B cell (primary cell): ENCODE measurements around the gene C6orf136. TPM values are rescaled to one million over a fixed set of nuclear protein-coding genes. Genes with fewer than 3 reads are reported as not detected.

ENCODE experiments used
- ATAC-seq: fragments of 200-7000 bp; cut with Tn5 transposase; one replicate; pipeline ENCODE4 v1.10.0; 2021; ENCODE audit warnings: low read depth, mild to moderate bottlenecking, moderate number of reproducible peaks, moderate library complexity
- CTCF ChIA-PET: fragments of 350-600 bp; sonication (Branson Sonifier 250); formaldehyde crosslinking; loops from one replicate; lab custom pipeline; 2021; ENCODE audit warnings: antibody characterized with exemption, inconsistent platforms; lab: Charles Lee
- POLR2A ChIA-PET: fragments of 350-600 bp; sonication (Branson Sonifier 250); formaldehyde crosslinking; loops from one replicate; lab custom pipeline; 2021; ENCODE audit warnings: antibody characterized with exemption; lab: Charles Lee
- DNase-seq: peaks from one replicate; pipeline ENCODE4 v3.0.0; 2013
- H2AFZ ChIP-seq: 2 replicates; pipeline ENCODE4 v1.6.1; 2012; ENCODE audit warnings: mild to moderate bottlenecking, low read depth, low read length; ENCODE audit not compliant: insufficient read depth, poor library complexity, severe bottlenecking
- H3K27ac ChIP-seq, 2 donors: 1 replicate in 1 of 2; 2 replicates in 1 of 2; pipeline ENCODE4 v1.5.1; 2012 to 2013; ENCODE audit warnings: low read length in 2 of 2, mild to moderate bottlenecking in 2 of 2, moderate library complexity in 1 of 2
- H3K27me3 ChIP-seq, 4 experiments: fragments of 200-600 bp in 1 of 4; sonication (generic) in 1 of 4; replicated peaks in 1 of 4; 1 replicate in 2 of 4; 2 replicates in 2 of 4; pipeline versions ENCODE4 v1.6.1 to v1.7.0; 2013 to 2016; ENCODE audit warnings: low read length in 3 of 4, mild to moderate bottlenecking in 2 of 4, mixed read lengths in 1 of 4, moderate library complexity in 1 of 4; ENCODE audit not compliant: insufficient read depth in 4 of 4, control insufficient read depth in 3 of 4; ENCODE audit errors: control extremely low read depth in 1 of 4
- H3K36me3 ChIP-seq, 2 experiments: replicated peaks in 1 of 2; 1 replicate in 1 of 2; 2 replicates in 1 of 2; pipeline versions ENCODE4 v1.6.1 to v1.7.1; 2013; ENCODE audit warnings: low read length in 1 of 2; ENCODE audit not compliant: insufficient read depth in 2 of 2, control insufficient read depth in 1 of 2; ENCODE audit errors: control extremely low read depth in 1 of 2, extremely low read depth in 1 of 2
- H3K4me1 ChIP-seq, 2 donors: fragments of 200-600 bp in 1 of 2; sonication (generic) in 1 of 2; 1 replicate in 1 of 2; 2 replicates in 1 of 2; pipeline versions ENCODE4 v1.5.1 to v1.6.1; 2013 to 2017; ENCODE audit warnings: low read length in 2 of 2; ENCODE audit not compliant: control insufficient read depth in 2 of 2, insufficient read depth in 2 of 2
- H3K4me2 ChIP-seq: replicated peaks from 2 replicates; pipeline ENCODE3; 2012; ENCODE audit warnings: mild to moderate bottlenecking, low read depth, low read length; ENCODE audit not compliant: poor library complexity, severe bottlenecking
- H3K4me3 ChIP-seq, 5 experiments: fragments of 200-600 bp in 1 of 5; sonication (generic) in 1 of 5; 1 replicate in 3 of 5; 2 replicates in 2 of 5; pipeline versions ENCODE4 v1.5.1 to v1.7.0; 2011 to 2016; ENCODE audit warnings: low read length in 4 of 5, mild to moderate bottlenecking in 4 of 5, low read depth in 2 of 5, control low read depth in 1 of 5, moderate library complexity in 1 of 5; ENCODE audit not compliant: insufficient read depth in 1 of 5; ENCODE audit errors: control extremely low read depth in 1 of 5, extremely low read depth in 1 of 5
- H3K79me2 ChIP-seq: fragments of 200-600 bp; sonication (generic); one replicate; pipeline ENCODE4 v1.6.0; 2016; ENCODE audit warnings: low read length; ENCODE audit not compliant: control insufficient read depth, insufficient read depth
- H3K9ac ChIP-seq: fragments of 200-600 bp; sonication (generic); 2 replicates; pipeline ENCODE4 v1.6.1; 2017; ENCODE audit warnings: mild to moderate bottlenecking, low read length, moderate library complexity
- H3K9me3 ChIP-seq, 3 donors: one replicate each; pipeline versions ENCODE4 v1.6.1 to v1.7.1; 2013; ENCODE audit warnings: low read length in 2 of 3; ENCODE audit not compliant: control insufficient read depth in 2 of 3, insufficient read depth in 1 of 3; ENCODE audit errors: control extremely low read depth in 1 of 3
- H4K20me1 ChIP-seq: 2 replicates; pipeline ENCODE4 v1.6.0; 2012; ENCODE audit warnings: mild to moderate bottlenecking, low read length; ENCODE audit not compliant: insufficient read depth, control insufficient read depth, poor library complexity, severe bottlenecking
- H3K27ac Mint-ChIP-seq: one replicate; pipeline ENCODE4 v1.8.0; 2021; ENCODE audit warnings: mixed read lengths
- H3K27me3 Mint-ChIP-seq: one replicate; pipeline ENCODE4 v1.8.0; 2021; ENCODE audit warnings: mixed read lengths
- H3K4me1 Mint-ChIP-seq: one replicate; pipeline ENCODE4 v1.8.0; 2021; ENCODE audit warnings: mixed read lengths
- H3K4me3 Mint-ChIP-seq: one replicate; pipeline ENCODE4 v1.8.0; 2021; ENCODE audit warnings: mixed read lengths
- H3K9me3 Mint-ChIP-seq: one replicate; pipeline ENCODE4 v1.8.0; 2022; ENCODE audit warnings: mixed read lengths; ENCODE audit not compliant: insufficient read depth
- EZH2 ChIP-seq: IDR thresholded peaks from 2 replicates; pipeline ENCODE4 v1.6.1; 2012; ENCODE audit warnings: borderline replicate concordance, low read depth, mild to moderate bottlenecking, moderate library complexity, low read length; ENCODE audit not compliant: insufficient read depth, poor library complexity, severe bottlenecking
- WGBS: methylation state at CpG from one replicate; pipeline ENCODE4 v1.1.5; 2013; ENCODE audit warnings: missing lambda C conversion rate; ENCODE audit not compliant: insufficient coverage; 5-methylcytosine and 5-hydroxymethylcytosine counted together
- intact Hi-C: fragments of 100-400 bp; cut with micrococcal nuclease; formaldehyde crosslinking; loops from one replicate; pipeline ENCODE4 v1.10.0; 2022
- polyA plus RNA-seq: library from polyadenylated mRNA; depleted of rRNA; stranded (reverse); fragments of >200 nt; gene quantifications from 2 replicates; pipeline ENCODE4 v1.2.3, GENCODE V29; 2012
- total RNA-seq, 2 donors: library from RNA; stranded (reverse); fragments of 120-200 nt in 1 of 2; gene quantifications; 1 replicate in 1 of 2; 2 replicates in 1 of 2; pipeline versions ENCODE4 v1.2.3 to v1.2.4, GENCODE V29; 2013 to 2022
- TF ChIP-seq, protein P1 (sequence below): fragments of 200-600 bp; IDR thresholded peaks from one replicate; pipeline ENCODE4 v1.8.0; 2022; ENCODE audit warnings: antibody characterized with exemption, mild to moderate bottlenecking

C6orf136 gene
- total and polyA plus RNA-seq, 2 donors (not counting 1 experiment from before 2014, with no cell fraction given) = 36.6 to 37.2 TPM

DNA sequence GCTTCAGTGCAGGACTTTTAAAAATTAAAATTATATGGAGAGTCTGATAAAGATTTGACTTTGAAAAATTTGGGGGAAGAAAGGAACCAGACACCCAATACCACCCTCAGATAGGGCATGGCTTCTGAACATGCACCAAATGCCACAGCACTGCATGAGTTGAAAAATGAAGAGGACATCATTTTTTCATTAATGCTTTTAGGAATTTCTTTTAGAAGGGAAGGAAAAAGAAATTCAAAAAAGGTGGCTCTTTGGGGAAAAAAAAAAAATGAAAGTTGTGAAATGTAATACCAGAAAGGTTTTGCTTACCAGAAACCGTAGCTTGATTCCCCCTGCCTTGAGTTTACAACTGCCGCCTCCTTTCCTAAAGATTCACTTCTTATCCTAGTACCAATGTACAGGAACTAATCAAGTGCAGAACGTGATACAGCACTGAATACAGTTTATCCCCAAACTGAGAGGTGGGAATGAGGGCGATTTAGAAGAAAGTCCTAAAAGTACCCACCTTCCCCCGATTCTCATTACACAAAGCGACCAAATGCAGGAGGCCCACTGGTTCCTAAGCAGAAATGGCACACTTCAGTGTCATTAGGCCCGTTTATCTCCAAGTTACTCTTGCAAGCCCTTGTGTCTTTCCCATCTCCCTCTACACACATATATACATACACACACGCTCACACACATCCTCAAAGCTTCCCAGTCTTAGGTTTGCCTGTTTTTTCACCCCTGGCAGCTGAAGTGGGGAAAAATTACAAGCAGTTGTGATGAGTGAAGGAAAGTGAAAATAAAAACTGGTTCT, 32.7 kb upstream of the C6orf136 start:
- no peak for DNase-seq
- ATAC-seq = no peak
- 24% methylated on average over 3 of the region's 8 CpGs for WGBS

More for the DNA sequence above, 32.7 kb upstream of the C6orf136 start:
- Histone ChIP-seq H2AFZ (peak overlapping the region; percentile 40), H3K9ac (peak overlapping the region; percentile 100), H4K20me1 (peaks cover 6% of the 10 kb centered on the region), H3K9me3 (no peaks in the 10 kb centered on the region), H3K79me2 (peaks cover 79% of the 10 kb centered on the region), H3K4me1 (peaks cover 43 to 44% of the 10 kb centered on the region in 2 donors), H3K4me3 (peak overlapping the region; percentile 55 to 100 (median 93)), H3K27ac (peak overlapping the region; percentile 99), H3K27me3 (no peaks in the 10 kb centered on the region), H3K4me2 (peak overlapping the region; percentile 82), H3K36me3 (peaks cover 2 to 18% of the 10 kb centered on the region in 2 experiments)
- CTCF ChIA-PET = interaction anchor here (0.7 to 4.8 kb wide), 20 partner anchors 9 to 1038 kb away, joined by 3 to 41 read pairs (median 4); partner anchors contain the start of genes ABCF1, DHX16 and MDC1
- intact Hi-C loops = loop anchor here (2.0 to 10.0 kb wide), 3 partner anchors 17 to 741 kb away; partner anchors contain the start of gene HLA-B
- TF ChIP-seq EZH2 = no peak
- TF ChIP-seq, protein P1, sequence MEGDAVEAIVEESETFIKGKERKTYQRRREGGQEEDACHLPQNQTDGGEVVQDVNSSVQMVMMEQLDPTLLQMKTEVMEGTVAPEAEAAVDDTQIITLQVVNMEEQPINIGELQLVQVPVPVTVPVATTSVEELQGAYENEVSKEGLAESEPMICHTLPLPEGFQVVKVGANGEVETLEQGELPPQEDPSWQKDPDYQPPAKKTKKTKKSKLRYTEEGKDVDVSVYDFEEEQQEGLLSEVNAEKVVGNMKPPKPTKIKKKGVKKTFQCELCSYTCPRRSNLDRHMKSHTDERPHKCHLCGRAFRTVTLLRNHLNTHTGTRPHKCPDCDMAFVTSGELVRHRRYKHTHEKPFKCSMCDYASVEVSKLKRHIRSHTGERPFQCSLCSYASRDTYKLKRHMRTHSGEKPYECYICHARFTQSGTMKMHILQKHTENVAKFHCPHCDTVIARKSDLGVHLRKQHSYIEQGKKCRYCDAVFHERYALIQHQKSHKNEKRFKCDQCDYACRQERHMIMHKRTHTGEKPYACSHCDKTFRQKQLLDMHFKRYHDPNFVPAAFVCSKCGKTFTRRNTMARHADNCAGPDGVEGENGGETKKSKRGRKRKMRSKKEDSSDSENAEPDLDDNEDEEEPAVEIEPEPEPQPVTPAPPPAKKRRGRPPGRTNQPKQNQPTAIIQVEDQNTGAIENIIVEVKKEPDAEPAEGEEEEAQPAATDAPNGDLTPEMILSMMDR = no peak
- H3K4me3 Mint-ChIP-seq = peak overlapping the region; percentile 92
- H3K4me1 Mint-ChIP-seq = peaks cover 62% of the 10 kb centered on the region
- H3K27me3 Mint-ChIP-seq = no peaks in the 10 kb centered on the region
- POLR2A ChIA-PET = interaction anchor here (0.6 to 4.0 kb wide), 29 partner anchors 12 to 1729 kb away, joined by 3 to 22 read pairs (median 5); partner anchors contain the start of genes ABCF1, ATAT1, C6orf136 and DHX16
- H3K27ac Mint-ChIP-seq = peak overlapping the region; percentile 100
- H3K9me3 Mint-ChIP-seq = no peaks in the 10 kb centered on the region
